ENCODE measurements around the gene SMNDC1.
"Not testable (repeated sequence)": the region's sequence is repeated elsewhere in the genome, so short reads cannot be mapped to it uniquely, and the experiment has no call there.

SMNDC1 gene

DNA sequence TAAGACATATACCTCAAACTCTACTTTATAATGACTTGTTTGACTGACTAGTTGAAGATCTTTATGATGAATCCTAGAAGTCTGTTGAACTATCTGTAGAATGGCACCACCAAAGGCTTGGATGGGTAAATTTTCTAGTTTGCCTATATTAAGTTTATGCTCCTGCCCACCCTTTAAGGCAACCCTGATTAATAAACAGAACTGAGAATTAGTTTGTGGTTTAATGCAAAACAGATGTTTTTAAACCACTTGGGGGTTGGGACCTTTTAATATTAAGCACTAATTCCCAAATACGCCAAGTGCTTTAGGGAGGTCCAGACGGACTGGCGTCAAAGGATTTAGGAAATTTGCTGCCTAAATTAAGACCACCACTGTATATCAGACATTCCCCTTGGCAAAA is 20.5 kb downstream of the SMNDC1 start:
- DNase-seq (ENCODE audit: low read depth in 2 of 2) = no peak

DNA sequence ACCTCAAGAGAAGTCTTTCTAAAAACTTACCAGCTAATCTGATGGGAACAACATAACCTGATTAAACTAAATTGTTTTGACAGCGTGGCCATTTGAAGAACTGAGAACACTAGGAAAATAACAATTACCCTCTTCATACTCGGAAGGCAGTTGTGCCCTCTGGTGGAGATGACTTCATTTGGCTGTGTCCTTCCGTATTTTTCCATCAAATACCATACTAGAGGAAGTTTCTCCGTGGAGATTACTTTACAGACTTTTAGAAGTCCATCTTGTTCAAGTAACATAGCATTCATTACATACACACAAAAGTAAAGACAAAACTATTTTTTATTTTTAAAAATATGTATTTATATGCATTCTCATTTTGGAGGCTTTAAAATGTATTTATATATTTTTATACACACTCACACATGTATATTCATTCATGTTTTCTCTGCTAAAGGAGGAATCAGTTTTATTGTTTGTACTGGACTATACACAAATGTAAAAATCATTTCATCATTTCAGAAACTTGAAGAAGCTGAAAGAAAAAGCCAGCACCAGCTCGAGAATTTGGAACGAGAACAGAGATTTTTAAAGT is 25.2 kb downstream of the SMNDC1 start:
- no peak for DNase-seq (ENCODE audit: low read depth in 2 of 2)

DNA sequence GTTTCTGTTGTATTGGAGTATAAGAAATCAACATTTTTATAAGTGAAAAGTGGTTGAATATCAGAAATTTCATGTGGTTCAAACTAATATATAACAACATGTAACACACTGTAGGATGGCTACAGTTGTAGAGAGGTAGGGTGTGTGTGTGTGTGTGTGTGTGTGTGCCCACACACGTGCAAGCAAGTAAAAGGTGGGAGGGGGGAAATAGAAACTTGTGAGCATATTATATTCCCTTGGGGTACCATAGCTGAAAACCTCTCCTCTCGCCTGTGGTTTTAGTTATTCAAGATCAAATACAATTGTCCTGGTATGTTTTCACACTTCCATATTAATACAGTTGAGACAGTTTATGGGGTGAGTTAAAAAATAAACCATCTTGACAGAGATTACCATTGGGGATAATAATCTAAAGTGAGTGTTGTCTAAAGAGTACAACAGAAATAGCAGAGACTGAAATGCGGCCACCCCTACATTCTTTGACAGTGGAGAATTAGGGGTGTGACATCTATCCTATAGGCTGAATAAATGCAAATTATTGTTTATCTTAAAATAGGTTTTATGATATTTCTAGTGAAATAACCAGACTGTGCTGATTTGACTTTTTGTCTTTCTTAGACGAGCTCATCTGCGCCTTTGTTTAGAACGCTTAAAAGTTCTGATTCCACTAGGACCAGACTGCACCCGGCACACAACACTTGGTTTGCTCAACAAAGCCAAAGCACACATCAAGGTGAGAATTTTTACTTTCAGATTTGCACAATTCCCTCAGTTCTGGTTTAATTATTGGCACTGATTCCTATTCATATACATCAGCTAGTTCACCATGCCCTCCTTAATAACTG is 25.9 kb downstream of the SMNDC1 start:
- no peak for DNase-seq (ENCODE audit: low read depth in 2 of 2)

DNA sequence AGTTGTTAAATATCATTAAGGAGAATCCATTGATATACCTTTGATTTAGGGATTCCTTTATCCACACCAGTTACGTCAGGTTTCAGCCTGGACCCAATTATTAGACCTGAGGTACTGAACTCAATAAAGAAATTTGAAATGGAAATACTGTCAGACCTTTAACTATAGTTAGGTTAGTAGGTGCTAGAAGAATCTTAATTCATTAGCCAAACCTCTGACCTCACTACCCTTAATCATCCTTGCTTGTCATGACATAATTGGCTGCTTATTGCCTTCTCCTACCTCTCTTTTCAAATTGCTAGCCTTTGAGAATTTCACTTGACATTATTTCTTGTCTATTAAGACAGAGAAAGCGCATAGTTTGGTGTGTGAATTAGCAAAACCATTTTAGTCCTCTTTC is 27.1 kb downstream of the SMNDC1 start:
- no peak for DNase-seq (ENCODE audit: low read depth in 2 of 2)

DNA sequence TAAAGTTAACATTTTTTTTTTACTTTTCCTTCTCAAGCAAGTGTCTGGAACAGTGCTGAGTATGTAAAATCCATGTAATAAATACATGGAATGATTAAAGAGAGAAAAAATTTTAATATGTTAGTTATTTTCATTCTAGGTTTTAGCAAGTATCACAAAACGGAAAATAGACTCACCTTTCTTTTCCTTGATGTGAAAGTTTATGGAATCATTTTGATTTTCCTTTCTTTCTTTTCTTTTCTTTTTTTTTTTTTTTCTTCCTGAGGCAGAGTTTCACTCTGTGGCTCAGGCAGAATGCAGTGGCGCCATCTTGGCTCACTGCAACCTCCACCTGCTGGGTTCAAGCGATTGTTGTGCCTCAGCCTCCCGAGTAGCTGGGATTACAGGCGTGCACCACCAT is 28.1 kb downstream of the SMNDC1 start:
- no peak for DNase-seq (ENCODE audit: low read depth in 2 of 2)

DNA sequence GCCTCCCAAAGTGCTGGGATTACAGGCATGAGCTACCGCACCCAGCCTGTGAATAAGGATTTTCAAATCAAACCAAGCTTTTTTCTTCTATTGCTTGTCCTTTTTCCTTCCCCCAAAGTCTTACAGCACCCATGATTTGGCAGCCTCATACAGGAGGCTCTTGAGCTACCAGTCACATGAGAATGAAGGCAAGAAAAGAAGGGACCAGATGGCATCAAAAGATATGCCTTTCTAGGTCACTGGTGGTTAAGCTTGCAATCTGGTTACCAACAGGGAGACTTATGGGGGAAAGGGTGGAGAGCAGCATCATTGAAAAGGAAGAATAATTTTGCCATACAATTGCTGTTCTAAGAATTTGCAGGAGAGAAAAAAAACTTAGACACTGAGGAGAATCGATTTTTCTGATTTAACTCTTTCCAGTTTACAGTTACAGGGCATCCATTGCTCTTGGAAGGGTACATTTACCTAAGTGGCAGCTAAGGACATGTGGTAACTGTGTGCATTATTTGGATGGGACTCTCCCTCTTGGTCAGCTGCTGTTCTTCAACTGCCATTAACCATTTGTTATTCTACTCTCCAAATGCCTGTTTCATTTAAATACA is 29.5 kb downstream of the SMNDC1 start:
- no peak for DNase-seq (ENCODE audit: low read depth in 2 of 2)

DNA sequence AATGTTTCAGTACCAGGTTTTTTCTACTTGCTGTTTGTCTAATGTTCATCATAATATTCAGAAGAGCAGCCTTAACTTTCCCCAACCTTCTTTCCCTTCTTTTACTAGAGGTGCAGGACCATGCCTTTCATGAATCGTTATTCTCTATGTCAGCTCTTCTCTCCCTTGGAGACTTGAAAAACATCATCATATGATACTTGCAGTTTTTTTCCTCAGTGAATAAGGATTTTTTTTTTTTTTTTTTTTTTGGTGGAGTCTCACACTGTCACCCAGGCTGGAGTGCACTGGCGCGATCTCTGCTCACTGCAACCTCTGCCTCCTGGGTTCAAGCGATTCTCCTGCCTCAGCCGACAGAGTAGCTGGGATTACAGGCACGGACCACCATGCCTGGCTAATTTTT is 30.1 kb downstream of the SMNDC1 start:
- no peak for DNase-seq (ENCODE audit: low read depth in 2 of 2)

DNA sequence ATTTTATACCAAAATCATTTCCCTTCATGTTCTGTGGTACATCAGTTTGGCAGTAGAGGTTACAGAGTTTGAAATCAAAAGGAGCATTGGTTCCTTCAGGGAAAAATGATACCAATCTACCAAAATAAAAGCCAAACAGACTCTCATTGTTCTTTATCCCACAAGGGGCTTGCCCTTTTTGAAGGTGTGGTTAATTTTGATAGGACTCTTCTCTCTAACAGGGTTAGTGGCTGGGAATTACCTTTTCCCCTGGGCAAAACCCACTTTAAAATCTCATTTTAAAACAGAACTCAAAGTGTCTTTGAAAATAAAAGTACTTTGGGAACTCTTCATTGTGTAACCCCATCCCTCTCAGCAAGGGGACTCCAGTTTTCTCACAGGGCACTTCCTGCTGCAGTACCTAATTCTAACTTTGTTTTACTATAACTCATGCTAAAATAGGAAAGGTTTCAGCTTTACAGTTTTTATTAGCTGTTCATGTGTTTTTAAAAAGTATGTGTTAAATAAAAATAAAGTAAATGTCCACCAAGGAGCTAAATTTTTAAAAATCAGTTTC is 30.6 kb downstream of the SMNDC1 start:
- DNase-seq (ENCODE audit: low read depth in 2 of 2) = no peak

DNA sequence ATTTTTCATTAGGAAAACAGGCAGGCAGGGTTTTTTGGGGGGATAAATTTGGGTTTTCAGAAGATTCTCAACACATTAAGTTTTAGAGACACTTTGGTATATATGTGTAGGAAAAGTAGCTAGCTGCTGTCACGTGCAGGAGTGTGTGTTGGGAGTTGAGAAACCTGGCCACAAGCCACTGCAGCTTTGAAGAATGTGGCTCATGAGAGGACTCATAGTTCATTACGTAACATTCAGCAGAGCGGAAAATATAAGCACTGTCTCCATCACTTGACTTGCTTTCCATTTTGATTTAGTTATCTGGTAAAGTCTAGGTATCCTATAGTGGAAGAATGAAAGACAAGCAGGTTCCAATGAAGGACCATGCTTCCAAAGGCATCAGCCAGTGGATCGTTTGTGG is 31.2 kb downstream of the SMNDC1 start:
- no peak for DNase-seq (ENCODE audit: low read depth in 2 of 2)

DNA sequence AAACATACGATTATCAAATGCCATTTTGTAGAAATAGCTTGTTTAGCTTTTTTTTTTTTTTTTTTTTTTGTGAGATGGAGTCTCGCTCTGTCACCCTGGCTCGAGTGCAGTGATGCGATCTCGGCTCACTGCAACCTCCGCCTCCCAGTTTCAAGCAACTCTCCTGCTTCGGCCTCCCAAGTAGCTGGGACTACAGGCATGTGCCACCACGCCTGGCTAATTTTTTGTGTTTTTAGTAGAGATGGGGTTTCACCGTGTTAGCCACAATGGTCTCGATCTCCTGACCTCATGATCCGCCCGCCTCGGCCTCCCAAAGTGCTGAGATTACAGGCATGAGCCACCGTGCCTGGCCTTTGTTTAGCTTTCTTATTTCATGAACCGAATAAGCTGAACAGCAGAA is 31.7 kb downstream of the SMNDC1 start:
- DNase-seq (ENCODE audit: low read depth in 2 of 2) = not testable (repeated sequence)

DNA sequence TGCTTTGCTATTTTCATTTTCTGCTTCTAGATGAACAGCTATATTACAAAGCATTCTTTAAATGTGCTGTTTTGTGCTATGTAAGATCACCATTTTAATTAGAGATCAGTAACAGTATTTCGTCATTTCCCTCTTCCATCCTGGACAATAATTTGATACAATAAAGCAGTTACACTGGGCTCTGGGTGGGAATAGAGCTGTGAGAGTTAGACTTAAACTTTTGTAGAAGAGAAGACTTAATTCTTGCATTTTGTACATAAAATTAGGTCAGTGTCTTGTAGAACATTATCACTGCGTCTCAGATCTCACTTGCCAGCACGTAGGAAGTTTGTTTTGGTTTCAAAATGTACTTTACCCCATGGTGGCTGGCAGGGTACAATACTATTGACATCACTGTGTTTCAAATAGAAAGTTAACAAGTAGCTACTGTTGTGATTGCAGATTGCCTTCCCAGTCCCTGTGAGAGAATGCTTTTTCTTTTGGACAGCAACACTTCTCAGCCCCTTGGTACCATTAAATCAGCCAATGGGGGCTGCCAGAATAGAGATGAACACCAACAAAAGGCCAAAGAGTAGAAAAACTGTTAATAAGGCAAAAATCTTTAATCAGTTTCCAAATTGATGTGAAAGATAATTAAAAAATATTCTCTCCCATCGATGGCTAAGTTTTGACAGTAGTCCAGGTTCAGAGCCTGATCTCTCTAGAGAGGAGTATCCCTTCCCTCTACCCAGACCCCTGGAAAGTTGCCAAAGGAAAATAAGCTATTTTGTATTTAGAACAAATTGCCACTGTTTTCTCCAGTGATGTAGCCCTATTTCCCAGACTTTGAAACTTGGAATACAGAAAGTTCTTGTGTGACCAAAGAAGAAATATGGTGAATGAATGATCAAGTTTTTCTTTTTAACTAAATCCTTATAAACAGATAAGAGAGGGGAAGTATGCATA is 35.1 kb downstream of the SMNDC1 start:
- no peak for DNase-seq (ENCODE audit: low read depth in 2 of 2)

DNA sequence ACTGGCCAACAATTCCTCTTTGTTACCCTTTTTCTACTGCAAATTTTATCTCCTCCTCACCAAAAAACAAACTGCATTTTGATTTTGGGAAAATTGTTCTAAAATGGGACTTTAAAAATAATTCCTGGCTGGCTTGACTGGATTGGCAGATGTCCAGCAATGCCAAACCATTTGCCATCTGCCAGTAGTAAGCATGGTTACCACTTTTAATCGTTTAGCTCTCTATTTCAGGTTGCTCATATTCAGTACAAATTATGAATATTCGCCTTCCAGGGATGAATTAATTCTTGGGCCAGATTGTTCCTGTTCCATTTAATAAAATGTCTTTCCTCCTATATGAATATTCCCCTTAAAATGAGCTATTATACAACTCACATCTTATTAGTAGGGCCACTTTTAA is 35.7 kb downstream of the SMNDC1 start:
- DNase-seq (ENCODE audit: low read depth in 2 of 2) = no peak

DNA sequence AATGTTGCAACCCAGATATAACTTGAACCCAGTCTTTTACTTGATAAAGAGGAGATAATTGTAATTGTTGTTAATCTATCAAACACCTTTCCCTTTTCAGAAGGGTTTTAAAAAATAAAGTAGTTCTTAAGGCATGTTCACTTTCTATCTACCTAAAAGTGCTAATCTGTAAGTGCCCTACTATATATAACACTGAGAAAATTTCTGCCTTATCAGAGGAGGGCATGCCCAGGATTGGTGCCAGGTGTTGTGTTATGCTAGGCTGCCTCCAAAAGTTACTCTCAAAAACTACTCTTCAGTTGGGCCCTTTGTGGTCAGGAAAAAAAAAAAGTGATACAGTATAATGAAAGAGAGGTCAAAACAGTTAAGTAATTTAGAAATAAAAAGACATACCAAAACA is 36.3 kb downstream of the SMNDC1 start:
- DNase-seq (ENCODE audit: low read depth in 2 of 2) = no peak

DNA sequence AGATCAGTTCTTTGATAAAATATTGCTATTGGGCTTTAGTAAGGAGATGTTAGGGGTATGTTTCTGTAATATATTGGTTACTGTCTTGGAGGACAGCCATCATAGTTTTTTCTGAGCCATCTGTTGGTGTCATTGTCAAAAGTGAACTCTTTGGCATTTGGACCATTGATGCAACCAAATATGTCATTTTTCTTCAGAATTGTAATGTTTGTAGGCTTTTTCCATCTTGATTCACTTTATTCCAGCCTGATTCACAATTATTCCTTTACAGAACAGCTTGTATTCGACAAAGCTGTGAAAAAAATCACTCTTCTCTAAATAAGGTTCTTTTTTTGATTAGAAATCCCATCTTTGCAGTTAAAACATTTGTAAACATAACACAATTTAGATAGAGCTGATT is 37.4 kb downstream of the SMNDC1 start:
- no peak for DNase-seq (ENCODE audit: low read depth in 2 of 2)

DNA sequence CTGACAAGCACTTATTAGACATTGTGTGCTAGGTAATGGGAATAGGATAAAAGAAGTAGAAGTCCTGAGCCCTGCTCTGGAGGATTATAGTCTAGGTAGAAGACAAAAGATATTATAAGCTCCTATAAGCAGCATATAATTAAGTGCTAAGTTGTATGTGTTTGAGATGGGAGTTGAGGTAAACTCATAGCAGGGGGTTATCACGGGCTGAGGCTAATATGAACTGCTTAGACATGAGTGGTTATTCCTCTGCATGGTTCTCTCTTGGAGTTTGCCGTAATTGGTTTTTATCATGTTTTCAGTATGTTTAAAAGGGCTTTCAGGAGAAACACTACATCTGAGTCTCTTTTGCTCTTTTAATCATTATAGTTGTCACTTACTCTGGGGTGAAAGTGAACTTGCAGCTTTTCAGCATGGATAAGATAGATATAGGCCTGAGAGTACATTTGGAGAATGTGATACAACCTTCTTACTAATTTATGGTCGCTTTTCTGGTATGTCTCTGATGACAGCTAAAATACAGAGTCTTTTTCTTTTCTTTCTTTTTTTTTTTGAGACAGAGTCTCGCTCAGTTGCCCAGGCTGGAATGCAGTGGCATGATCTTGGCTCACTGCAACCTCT is 39.0 kb downstream of the SMNDC1 start:
- no peak for DNase-seq (ENCODE audit: low read depth in 2 of 2)

DNA sequence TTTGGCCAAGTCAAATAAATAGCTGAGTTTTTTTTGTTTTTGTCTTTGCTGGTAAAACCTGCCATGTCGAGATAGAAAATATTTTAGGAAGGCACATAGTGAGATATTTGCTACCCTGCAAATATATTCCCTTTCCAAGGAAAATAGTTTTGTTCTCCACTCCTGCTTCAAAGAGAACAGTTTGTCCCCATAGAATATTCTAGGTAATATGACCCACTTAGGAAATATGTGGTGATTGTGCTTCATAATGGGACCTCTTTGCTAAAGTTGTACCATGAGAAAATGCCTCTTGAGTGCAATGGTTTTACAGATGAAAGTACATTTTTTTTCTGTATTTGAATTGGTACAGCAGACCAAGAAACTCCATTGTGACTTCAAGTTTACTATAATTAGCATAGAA is 41.6 kb downstream of the SMNDC1 start:
- no peak for DNase-seq (ENCODE audit: low read depth in 2 of 2)

DNA sequence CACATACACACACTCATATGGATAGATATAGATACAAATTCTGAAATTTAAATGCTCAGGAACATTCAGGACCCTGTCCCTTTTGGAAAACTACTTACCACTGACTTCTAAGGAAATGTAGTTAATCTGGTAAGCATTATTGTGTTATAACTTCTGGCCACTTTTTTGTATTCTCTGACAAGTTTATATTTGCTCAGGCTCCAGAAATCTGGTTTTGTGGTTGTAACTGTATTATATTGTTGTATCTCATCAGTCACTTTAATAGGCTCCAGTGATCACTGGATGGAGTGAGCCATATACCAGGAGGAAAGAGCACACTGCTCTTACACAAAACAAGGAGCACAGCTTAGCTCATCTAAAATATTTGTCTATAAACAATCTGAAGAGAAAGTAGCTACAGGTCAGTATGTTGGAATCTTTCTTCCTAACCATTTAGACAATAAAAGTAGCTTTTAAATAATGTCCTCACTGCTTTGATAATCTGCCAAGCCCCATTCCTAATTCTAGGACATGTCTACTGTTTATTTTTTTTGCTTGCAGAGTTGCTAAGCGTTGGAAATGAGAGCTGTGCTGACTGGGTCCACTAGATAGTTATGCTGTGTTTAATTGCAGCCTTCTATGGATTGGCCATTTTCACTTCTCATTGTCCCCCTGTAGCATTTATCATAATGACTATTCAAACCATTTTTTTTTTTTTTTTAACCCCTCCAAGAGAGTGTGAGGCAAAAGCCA is 43.8 kb downstream of the SMNDC1 start:
- DNase-seq (ENCODE audit: low read depth in 2 of 2) = no peak

DNA sequence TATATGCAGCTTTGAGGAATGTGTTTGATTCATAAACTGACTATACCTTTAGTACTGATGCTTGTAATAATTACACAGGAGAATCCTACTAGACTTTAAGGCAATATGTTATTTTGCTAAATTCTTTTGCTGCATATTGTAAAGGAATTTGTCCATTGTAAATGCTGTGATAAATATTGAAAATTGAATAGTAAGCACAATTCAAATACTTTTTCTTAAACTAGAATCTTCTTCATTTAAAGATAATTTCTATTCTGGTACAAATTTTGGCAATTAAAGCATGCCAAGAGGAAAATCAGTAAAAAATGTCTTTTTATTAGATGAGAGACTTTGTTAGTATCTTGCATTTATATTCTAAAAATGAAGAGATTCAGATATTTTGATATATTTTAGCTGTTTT is 45.4 kb downstream of the SMNDC1 start:
- DNase-seq (ENCODE audit: low read depth in 2 of 2) = no peak

DNA sequence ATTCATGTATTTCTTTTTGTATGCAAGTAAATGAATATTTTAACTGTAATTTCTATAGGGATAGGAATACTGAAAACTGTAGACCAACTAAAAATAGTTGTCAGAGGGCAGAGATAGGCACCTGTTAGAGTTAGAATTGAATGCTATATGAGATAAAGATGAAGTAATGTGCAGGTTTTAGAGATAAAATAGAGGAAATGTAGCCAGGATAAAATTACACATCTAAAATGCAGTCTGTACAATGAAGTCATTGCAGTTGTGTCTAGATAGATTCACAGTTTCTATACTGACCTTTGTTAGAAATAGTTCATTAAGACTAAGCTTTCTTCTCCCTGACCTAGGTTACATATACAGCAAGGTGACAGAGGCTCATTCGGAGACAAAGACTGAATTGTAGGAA is 46.2 kb downstream of the SMNDC1 start:
- no peak for DNase-seq (ENCODE audit: low read depth in 2 of 2)

DNA sequence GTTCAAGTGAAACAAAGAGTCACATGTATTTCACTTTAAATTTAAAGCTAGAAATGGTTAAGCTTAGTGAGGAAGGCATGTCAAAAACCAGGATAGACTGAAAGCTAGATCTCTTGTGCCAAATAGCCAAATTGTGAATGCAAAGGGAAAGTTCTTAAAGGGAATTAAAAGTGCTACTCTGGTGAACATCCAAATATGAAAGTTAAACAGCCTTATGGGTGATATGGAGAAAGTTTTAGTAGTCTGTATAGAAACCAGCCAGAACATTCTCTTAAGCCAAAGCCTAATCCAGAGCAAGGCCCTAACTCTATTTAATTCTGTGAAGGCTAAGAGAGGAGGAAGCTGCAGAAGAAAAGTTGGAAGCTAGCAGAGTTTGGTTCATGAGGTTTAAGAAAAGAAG is 50.3 kb downstream of the SMNDC1 start:
- no peak for DNase-seq (ENCODE audit: low read depth in 2 of 2)

DNA sequence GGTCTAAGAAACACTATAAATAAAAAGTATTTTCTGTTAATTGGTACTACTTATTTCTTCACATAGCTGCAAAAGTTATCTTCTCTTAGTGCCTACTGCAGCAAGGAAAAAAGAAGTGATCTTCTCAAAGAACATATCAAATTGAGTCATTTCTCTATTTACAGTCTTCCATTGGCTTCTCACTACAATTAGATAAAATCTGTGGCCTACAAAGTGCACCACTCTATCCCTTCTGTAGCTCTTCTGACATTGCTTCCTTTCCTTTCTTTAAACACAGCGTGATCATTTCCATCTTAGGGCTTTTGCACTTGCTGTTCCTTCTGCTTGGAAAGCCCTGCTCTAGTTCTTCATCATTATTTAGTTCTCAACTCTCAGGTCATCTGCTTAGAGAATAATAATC is 52.6 kb downstream of the SMNDC1 start:
- DNase-seq (ENCODE audit: low read depth in 2 of 2) = no peak
